GM21528 (cell line): ENCODE data around the gene BMP7.

Experiments
- ATAC-seq: cut with Tn5 transposase; IDR thresholded peaks from one replicate; pipeline ENCODE4 v1.9.1; 2021; ENCODE audit warnings: mild to moderate bottlenecking, moderate library complexity; ENCODE audit not compliant: unreplicated experiment, low FRiP score

BMP7 gene

GRCh38 chr20:57215426-57215825 is 51.0 kb downstream of the BMP7 start:
- no peak for ATAC-seq

GRCh38 chr20:57214948-57215347 is 51.5 kb downstream of the BMP7 start:
- no peak for ATAC-seq

- ATAC-seq, result no peak
Observed at GRCh38 chr20:57214427-57214826, 52.0 kb downstream of the BMP7 start.

GRCh38 chr20:57213924-57214323 is 52.5 kb downstream of the BMP7 start:
- no peak for ATAC-seq

- ATAC-seq, result no peak
Observed at GRCh38 chr20:57213291-57213690, 53.1 kb downstream of the BMP7 start.

- ATAC-seq, result no peak
Observed at GRCh38 chr20:57212534-57213276, 53.7 kb downstream of the BMP7 start.

- no peak for ATAC-seq
Observed at GRCh38 chr20:57211908-57212533, 54.4 kb downstream of the BMP7 start.

GRCh38 chr20:57211406-57211805 is 55.0 kb downstream of the BMP7 start:
- ATAC-seq, result no peak

- ATAC-seq, result no peak
Observed at GRCh38 chr20:57210911-57211280, 55.5 kb downstream of the BMP7 start.

- ATAC-seq, result no peak
Observed at GRCh38 chr20:57210054-57210910, 56.2 kb downstream of the BMP7 start.

- ATAC-seq, result no peak
Observed at GRCh38 chr20:57209413-57209812, 57.0 kb downstream of the BMP7 start.

- no peak for ATAC-seq
Observed at GRCh38 chr20:57208198-57208597, 58.2 kb downstream of the BMP7 start.

- ATAC-seq, result no peak
Observed at GRCh38 chr20:57207251-57207650, 59.2 kb downstream of the BMP7 start.

GRCh38 chr20:57205606-57206219 is 60.7 kb downstream of the BMP7 start:
- no peak for ATAC-seq

- no peak for ATAC-seq
Observed at GRCh38 chr20:57203986-57204385, 62.5 kb downstream of the BMP7 start.

- ATAC-seq, result no peak
Observed at GRCh38 chr20:57203204-57203603, 63.2 kb downstream of the BMP7 start.

- no peak for ATAC-seq
Observed at GRCh38 chr20:57202309-57202708, 64.1 kb downstream of the BMP7 start.

GRCh38 chr20:57200882-57201695 is 65.4 kb downstream of the BMP7 start:
- no peak for ATAC-seq

GRCh38 chr20:57199656-57200405 is 66.6 kb downstream of the BMP7 start:
- ATAC-seq, result no peak
